CD14-positive monocyte (primary cell): ENCODE data around the gene KANSL3. TPM values are rescaled to one million over a fixed set of nuclear protein-coding genes. Genes with fewer than 3 reads are reported as not detected.

Experiments used
- DNase-seq, 3 donors: peaks; one replicate each; pipeline ENCODE4 v3.0.0-alpha.2; 2011 to 2022
- H2AFZ ChIP-seq: 2 replicates; pipeline ENCODE4 v1.6.0; 2012; ENCODE audit warnings: mild to moderate bottlenecking, low read depth, low read length, inconsistent platforms; ENCODE audit not compliant: insufficient read depth, poor library complexity, severe bottlenecking
- H3K27ac ChIP-seq, 2 donors: 1 replicate in 1 of 2; 2 replicates in 1 of 2; pipeline ENCODE4 v1.5.1; 2012 to 2013; ENCODE audit warnings: low read length in 2 of 2, control low read depth in 1 of 2, inconsistent platforms in 1 of 2, low read depth in 1 of 2, mild to moderate bottlenecking in 1 of 2
- H3K27me3 ChIP-seq, 2 donors: one replicate each; pipeline versions ENCODE4 v1.6.0 to v1.6.1; 2011 to 2013; ENCODE audit warnings: low read length in 2 of 2; ENCODE audit not compliant: control insufficient read depth in 2 of 2, insufficient read depth in 2 of 2
- H3K36me3 ChIP-seq, 2 donors: replicated peaks in 1 of 2; 1 replicate in 1 of 2; 2 replicates in 1 of 2; pipeline versions ENCODE4 v1.5.1 to v1.6.1; 2012 to 2013; ENCODE audit warnings: low read length in 2 of 2, control low read depth in 1 of 2, inconsistent platforms in 1 of 2, mild to moderate bottlenecking in 1 of 2; ENCODE audit not compliant: insufficient read depth in 2 of 2, control insufficient read depth in 1 of 2
- H3K4me1 ChIP-seq, 2 donors: 1 replicate in 1 of 2; 2 replicates in 1 of 2; pipeline versions ENCODE4 v1.5.1 to v1.6.1; 2012 to 2013; ENCODE audit warnings: low read length in 2 of 2, control low read depth in 1 of 2, inconsistent platforms in 1 of 2, mild to moderate bottlenecking in 1 of 2, moderate library complexity in 1 of 2; ENCODE audit not compliant: insufficient read depth in 2 of 2, control insufficient read depth in 1 of 2
- H3K4me2 ChIP-seq: replicated peaks from 2 replicates; pipeline ENCODE3; 2012; ENCODE audit warnings: low read length, moderate library complexity, mild to moderate bottlenecking; ENCODE audit not compliant: poor library complexity, severe bottlenecking; ENCODE audit errors: extremely low read depth
- H3K4me3 ChIP-seq, 3 experiments: fragments of 200-600 bp in 1 of 3; sonication (generic) in 1 of 3; replicated peaks in 1 of 3; 1 replicate in 2 of 3; 2 replicates in 1 of 3; pipeline ENCODE4 v1.5.1; 2011 to 2013; ENCODE audit warnings: low read length in 3 of 3, mild to moderate bottlenecking in 3 of 3, control low read depth in 2 of 3, low read depth in 2 of 3, inconsistent platforms in 1 of 3, moderate library complexity in 1 of 3
- H3K79me2 ChIP-seq: 2 replicates; pipeline ENCODE4 v1.6.0; 2012; ENCODE audit warnings: mild to moderate bottlenecking, control low read depth, inconsistent platforms, low read length, moderate library complexity; ENCODE audit not compliant: insufficient read depth
- H3K9ac ChIP-seq: 2 replicates; pipeline ENCODE4 v1.6.0; 2017; ENCODE audit warnings: low read length, mild to moderate bottlenecking; ENCODE audit not compliant: insufficient read depth, poor library complexity, severe bottlenecking
- H3K9me3 ChIP-seq, 2 donors: replicated peaks in 1 of 2; 1 replicate in 1 of 2; 2 replicates in 1 of 2; pipeline versions ENCODE4 v1.5.1 to v1.6.1; 2012 to 2013; ENCODE audit warnings: low read length in 2 of 2, control low read depth in 1 of 2; ENCODE audit not compliant: control insufficient read depth in 1 of 2, insufficient read depth in 1 of 2
- H4K20me1 ChIP-seq: 2 replicates; pipeline ENCODE4 v1.6.0; 2012; ENCODE audit warnings: mild to moderate bottlenecking, low read length, control low read depth, moderate library complexity; ENCODE audit not compliant: insufficient read depth
- H3K27ac Mint-ChIP-seq, 7 donors: one replicate each; pipeline ENCODE4 v1.8.0; 2020; ENCODE audit warnings: mild to moderate bottlenecking in 7 of 7, mixed read lengths in 7 of 7, moderate library complexity in 6 of 7, inconsistent platforms in 2 of 7
- H3K27me3 Mint-ChIP-seq, 3 donors: one replicate each; pipeline ENCODE4 v1.8.0; 2021 to 2022; ENCODE audit warnings: low read depth in 3 of 3, mild to moderate bottlenecking in 3 of 3, mixed read lengths in 3 of 3, moderate library complexity in 3 of 3, inconsistent platforms in 1 of 3
- H3K36me3 Mint-ChIP-seq, 2 donors: one replicate each; pipeline ENCODE4 v1.8.0; 2020; ENCODE audit warnings: mixed read lengths in 2 of 2, inconsistent platforms in 1 of 2, mild to moderate bottlenecking in 1 of 2
- H3K4me1 Mint-ChIP-seq: one replicate; pipeline ENCODE4 v1.8.0; 2020; ENCODE audit warnings: mild to moderate bottlenecking, mixed read lengths
- H3K4me3 Mint-ChIP-seq, 2 donors: one replicate each; pipeline ENCODE4 v1.8.0; 2020; ENCODE audit warnings: mild to moderate bottlenecking in 2 of 2, mixed read lengths in 2 of 2, moderate library complexity in 1 of 2
- H3K9me3 Mint-ChIP-seq, 7 donors: one replicate each; pipeline ENCODE4 v1.8.0; 2020 to 2022; ENCODE audit warnings: mixed read lengths in 7 of 7, mild to moderate bottlenecking in 6 of 7, moderate library complexity in 6 of 7, inconsistent platforms in 2 of 7
- WGBS: methylation state at CpG from one replicate; pipeline ENCODE4 v1.1.5; 2013; ENCODE audit warnings: missing lambda C conversion rate; ENCODE audit not compliant: insufficient coverage; 5-methylcytosine and 5-hydroxymethylcytosine counted together
- intact Hi-C, 2 donors: fragments of 100-400 bp; cut with micrococcal nuclease; formaldehyde crosslinking; loops; one replicate each; pipeline versions ENCODE4 v1.15.0 to v1.15.1; 2023
- polyA plus RNA-seq, 3 donors: library from polyadenylated mRNA; depleted of rRNA in 1 of 3; unstranded in 2 of 3; stranded (reverse) in 1 of 3; fragments of 300-500 nt in 2 of 3; fragments of >200 nt in 1 of 3; fragmentation: Illumina TruSeq in 2 of 3; gene quantifications; 1 replicate in 2 of 3; 2 replicates in 1 of 3; pipeline ENCODE4 v1.2.3, GENCODE V29; 2012 to 2021
- TF ChIP-seq, protein P1 (sequence below): fragments of 200-600 bp; IDR thresholded peaks from one replicate; pipeline ENCODE4 v1.8.0; 2022; ENCODE audit warnings: antibody characterized with exemption, mild to moderate bottlenecking

The KANSL3 gene
- polyA plus RNA-seq, 3 donors, result 2.5 to 25.3 (median 7.2) TPM

DNA sequence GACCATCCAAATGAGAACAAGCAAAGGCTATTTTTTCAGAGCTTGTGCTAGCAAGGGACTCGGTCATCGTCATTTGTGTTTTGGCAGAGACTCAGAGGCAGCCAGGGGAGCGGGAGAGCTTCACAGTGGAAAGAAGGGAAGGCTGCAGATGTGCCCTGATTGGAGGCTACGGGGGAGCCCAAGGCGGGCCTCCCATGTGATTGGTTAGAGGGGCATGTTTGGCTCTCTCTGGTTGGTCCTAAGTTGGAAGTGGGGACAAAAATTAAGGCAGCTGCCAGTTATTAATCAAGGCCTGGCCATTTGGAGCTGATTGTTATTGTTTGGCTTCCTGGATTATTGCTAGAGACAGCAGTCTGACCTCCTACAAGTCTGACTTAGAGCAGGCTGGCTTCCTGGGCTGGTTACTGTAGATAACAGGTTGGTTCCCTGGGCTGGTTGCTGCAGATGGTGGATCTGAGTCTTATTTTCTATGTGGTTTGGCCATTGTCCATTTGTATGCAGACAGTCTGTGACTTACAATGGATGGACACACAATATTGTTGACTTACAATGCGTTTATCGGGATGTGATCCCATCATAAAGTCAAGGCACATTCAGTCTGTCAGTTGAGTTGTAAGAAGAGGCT, 10.3 kb upstream of the KANSL3 start:
- H3K4me2 ChIP-seq, result no peak overlapping the region
- Mint-ChIP-seq H3K27me3 (peaks cover 0 to 3% (median 2%) of the 10 kb centered on the region in 3 donors), H3K9me3 (peaks cover 0 to 2% (median 0%) of the 10 kb centered on the region in 7 donors), H3K27ac (no peak overlapping the region), H3K36me3 (no peaks in the 10 kb centered on the region), H3K4me1 (peaks cover 3% of the 10 kb centered on the region), H3K4me3 (no peak overlapping the region)
- H3K79me2 ChIP-seq, result no peaks in the 10 kb centered on the region
- no peak overlapping the region for H2AFZ ChIP-seq
- DNase-seq, result no peak
- no peak overlapping the region for H3K4me3 ChIP-seq
- 95% methylated on average over 7 of the region's 7 CpGs for WGBS
- H3K9me3 ChIP-seq, result no peaks in the 10 kb centered on the region
- no peak overlapping the region for H3K27ac ChIP-seq
- H3K36me3 ChIP-seq, result no peaks in the 10 kb centered on the region
- TF ChIP-seq, protein P1, sequence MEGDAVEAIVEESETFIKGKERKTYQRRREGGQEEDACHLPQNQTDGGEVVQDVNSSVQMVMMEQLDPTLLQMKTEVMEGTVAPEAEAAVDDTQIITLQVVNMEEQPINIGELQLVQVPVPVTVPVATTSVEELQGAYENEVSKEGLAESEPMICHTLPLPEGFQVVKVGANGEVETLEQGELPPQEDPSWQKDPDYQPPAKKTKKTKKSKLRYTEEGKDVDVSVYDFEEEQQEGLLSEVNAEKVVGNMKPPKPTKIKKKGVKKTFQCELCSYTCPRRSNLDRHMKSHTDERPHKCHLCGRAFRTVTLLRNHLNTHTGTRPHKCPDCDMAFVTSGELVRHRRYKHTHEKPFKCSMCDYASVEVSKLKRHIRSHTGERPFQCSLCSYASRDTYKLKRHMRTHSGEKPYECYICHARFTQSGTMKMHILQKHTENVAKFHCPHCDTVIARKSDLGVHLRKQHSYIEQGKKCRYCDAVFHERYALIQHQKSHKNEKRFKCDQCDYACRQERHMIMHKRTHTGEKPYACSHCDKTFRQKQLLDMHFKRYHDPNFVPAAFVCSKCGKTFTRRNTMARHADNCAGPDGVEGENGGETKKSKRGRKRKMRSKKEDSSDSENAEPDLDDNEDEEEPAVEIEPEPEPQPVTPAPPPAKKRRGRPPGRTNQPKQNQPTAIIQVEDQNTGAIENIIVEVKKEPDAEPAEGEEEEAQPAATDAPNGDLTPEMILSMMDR, result no peak
- H3K4me1 ChIP-seq, result no peaks in the 10 kb centered on the region
- no peaks in the 10 kb centered on the region for H3K27me3 ChIP-seq
- H3K9ac ChIP-seq, result no peak overlapping the region
- H4K20me1 ChIP-seq, result no peaks in the 10 kb centered on the region
- intact Hi-C loops, result no loop called here

DNA sequence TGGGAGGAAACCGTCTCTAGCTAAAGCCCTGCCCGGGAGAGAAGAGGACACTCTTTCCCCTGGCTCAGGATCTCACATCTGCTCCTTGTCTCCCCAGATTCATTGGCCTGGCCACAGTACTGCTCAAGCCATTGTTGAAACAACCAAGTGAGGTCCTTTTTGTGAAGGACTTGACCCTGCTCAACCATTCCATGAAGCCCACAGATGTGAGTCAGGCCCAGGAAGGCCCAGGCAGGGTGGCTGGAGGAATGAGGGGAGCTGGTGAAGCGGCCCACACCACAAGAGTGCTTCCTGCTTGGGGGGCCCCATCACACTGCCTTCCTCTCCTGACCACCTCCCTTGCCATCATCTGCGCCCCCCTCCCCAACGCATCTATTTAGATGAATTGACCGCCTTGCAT, 9.6 kb upstream of the KANSL3 start:
- DNase-seq, result no peak
- H2AFZ ChIP-seq, result no peak overlapping the region
- peaks cover 3% of the 10 kb centered on the region for H3K4me1 Mint-ChIP-seq
- no peak overlapping the region for H3K9ac ChIP-seq
- H4K20me1 ChIP-seq, result no peaks in the 10 kb centered on the region
- intact Hi-C loops, result no loop called here
- no peaks in the 10 kb centered on the region for H3K36me3 Mint-ChIP-seq
- no peak overlapping the region for H3K27ac Mint-ChIP-seq
- TF ChIP-seq, protein P1, result no peak
- 96% methylated on average over 3 of the region's 6 CpGs for WGBS
- no peaks in the 10 kb centered on the region for H3K79me2 ChIP-seq
- H3K4me3 Mint-ChIP-seq, result no peak overlapping the region
- H3K36me3 ChIP-seq, result no peaks in the 10 kb centered on the region
- H3K27ac ChIP-seq, result no peak overlapping the region
- H3K27me3 Mint-ChIP-seq, result peaks cover 0 to 3% (median 2%) of the 10 kb centered on the region in 3 donors
- H3K4me2 ChIP-seq, result no peak overlapping the region
- peaks cover 0 to 2% (median 0%) of the 10 kb centered on the region in 7 donors for H3K9me3 Mint-ChIP-seq
- no peaks in the 10 kb centered on the region for H3K4me1 ChIP-seq
- no peaks in the 10 kb centered on the region for H3K9me3 ChIP-seq
- H3K27me3 ChIP-seq, result no peaks in the 10 kb centered on the region
- H3K4me3 ChIP-seq, result no peak overlapping the region
